Ascending aorta (tissue), 2 donors: ENCODE results near the gene ZNF232. TPM values are rescaled to one million over a fixed set of nuclear protein-coding genes. Genes with fewer than 3 reads are reported as not detected.
"Not testable (repeated sequence)": the region's sequence is repeated elsewhere in the genome, so short reads cannot be mapped to it uniquely, and the experiment has no call there.

Source experiments
- DNase-seq, 2 donors: peaks; one replicate each; pipeline ENCODE4 v3.0.0-alpha.2; 2019; ENCODE audit warnings: low spot score in 2 of 2
- H3K27ac ChIP-seq, 2 donors: fragments of 200-600 bp; sonication (generic); one replicate each; pipeline ENCODE4 v1.5.1; 2016 to 2017; ENCODE audit warnings: mild to moderate bottlenecking in 1 of 2
- H3K27me3 ChIP-seq: fragments of 200-600 bp; sonication (generic); one replicate; pipeline ENCODE4 v1.5.1; 2017
- H3K36me3 ChIP-seq, 2 donors: fragments of 200-600 bp; sonication (generic); one replicate each; pipeline ENCODE4 v1.5.1; 2016
- H3K4me1 ChIP-seq, 2 donors: fragments of 200-600 bp; sonication (generic); one replicate each; pipeline ENCODE4 v1.5.1; 2016 to 2017; ENCODE audit warnings: mild to moderate bottlenecking in 1 of 2
- H3K4me3 ChIP-seq, 2 donors: fragments of 200-600 bp; sonication (generic); one replicate each; pipeline ENCODE4 v1.5.1; 2016 to 2017; ENCODE audit warnings: mild to moderate bottlenecking in 1 of 2
- H3K9me3 ChIP-seq, 2 donors: fragments of 200-600 bp; sonication (generic); one replicate each; pipeline ENCODE4 v1.5.1; 2016
- intact Hi-C: fragments of 100-400 bp; cut with DNase I; formaldehyde crosslinking; loops from one replicate; pipeline ENCODE4 v1.15.1; 2023
- total RNA-seq: library from RNA; depleted of rRNA; stranded (reverse); fragments of >200 nt; gene quantifications from one replicate; pipeline ENCODE4 v1.1.0, GENCODE V29; 2016
- TF ChIP-seq, protein P1 (sequence below), 3 experiments: fragments of 200-600 bp in 2 of 3; fragments of 450-650 bp in 1 of 3; sonication (generic) in 2 of 3; IDR thresholded peaks; one replicate each; pipeline ENCODE4 v1.5.1; 2016 to 2019; ENCODE audit warnings: antibody characterized with exemption in 3 of 3, mild to moderate bottlenecking in 1 of 3, moderate library complexity in 1 of 3

Gene ZNF232
- total RNA-seq, 1 donor from 2014 or later: 2.3 TPM

DNA sequence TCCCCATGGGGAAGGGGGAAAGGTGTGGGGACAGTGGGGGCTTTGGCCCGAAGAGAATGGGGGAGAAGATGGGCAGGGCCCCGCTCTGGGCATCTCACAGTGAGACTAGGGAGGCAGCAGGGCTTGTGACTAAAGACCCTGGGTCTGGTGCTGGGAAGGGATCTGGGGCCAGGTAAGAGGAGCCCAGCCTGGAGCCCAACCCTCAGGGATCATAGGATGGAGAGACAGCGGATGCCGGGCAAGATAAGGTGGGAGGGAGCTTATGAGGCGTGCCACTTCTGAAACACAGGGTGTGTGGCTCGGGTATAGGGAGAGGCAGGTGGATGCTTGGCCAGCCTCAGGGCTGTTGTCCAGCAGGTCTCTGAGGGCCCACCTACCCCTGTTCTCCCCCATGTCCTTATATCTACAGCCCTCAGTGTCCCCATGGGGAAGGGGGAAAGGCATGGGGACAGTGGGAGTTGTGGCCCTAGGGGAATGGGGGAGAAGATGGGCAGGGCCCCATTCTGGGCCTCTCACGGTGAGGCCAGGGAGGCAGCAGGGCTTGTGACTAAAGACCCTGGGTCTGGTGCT, 19.6 kb upstream of the ZNF232 start:
- H3K4me1 ChIP-seq: no peaks in the 10 kb centered on the region
- no peaks in the 10 kb centered on the region for H3K36me3 ChIP-seq
- no peak overlapping the region for H3K27ac ChIP-seq
- TF ChIP-seq, protein P1, sequence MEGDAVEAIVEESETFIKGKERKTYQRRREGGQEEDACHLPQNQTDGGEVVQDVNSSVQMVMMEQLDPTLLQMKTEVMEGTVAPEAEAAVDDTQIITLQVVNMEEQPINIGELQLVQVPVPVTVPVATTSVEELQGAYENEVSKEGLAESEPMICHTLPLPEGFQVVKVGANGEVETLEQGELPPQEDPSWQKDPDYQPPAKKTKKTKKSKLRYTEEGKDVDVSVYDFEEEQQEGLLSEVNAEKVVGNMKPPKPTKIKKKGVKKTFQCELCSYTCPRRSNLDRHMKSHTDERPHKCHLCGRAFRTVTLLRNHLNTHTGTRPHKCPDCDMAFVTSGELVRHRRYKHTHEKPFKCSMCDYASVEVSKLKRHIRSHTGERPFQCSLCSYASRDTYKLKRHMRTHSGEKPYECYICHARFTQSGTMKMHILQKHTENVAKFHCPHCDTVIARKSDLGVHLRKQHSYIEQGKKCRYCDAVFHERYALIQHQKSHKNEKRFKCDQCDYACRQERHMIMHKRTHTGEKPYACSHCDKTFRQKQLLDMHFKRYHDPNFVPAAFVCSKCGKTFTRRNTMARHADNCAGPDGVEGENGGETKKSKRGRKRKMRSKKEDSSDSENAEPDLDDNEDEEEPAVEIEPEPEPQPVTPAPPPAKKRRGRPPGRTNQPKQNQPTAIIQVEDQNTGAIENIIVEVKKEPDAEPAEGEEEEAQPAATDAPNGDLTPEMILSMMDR (IDR thresholded peaks at IDR 0.05): no peak
- no peak overlapping the region for H3K4me3 ChIP-seq
- intact Hi-C loops: no loop called here
- no peaks in the 10 kb centered on the region for H3K9me3 ChIP-seq
- no peak for DNase-seq
- H3K27me3 ChIP-seq: no peaks in the 10 kb centered on the region

DNA sequence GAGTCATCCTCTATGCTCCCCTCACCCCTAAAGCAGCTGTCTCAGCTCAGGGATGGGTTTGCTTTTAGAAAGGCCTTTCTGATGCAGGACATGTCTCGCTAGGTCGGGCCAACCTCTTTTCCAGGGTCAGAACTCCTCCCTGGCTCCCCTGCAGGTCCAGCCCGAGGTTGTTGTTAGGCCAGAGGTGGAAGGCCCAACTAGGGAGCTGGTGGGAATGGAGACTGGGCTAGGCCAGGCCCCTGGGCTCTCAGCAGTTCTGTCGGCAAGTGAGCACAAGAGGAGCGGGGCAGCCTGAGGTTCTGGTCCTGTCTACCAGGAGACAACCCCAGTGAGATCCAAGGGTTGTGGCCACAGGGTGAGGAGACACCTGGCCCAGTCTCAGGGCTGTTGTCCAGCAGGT, 19.0 kb upstream of the ZNF232 start:
- H3K9me3 ChIP-seq, H3K27ac ChIP-seq, H3K4me3 ChIP-seq, DNase-seq, H3K36me3 ChIP-seq, H3K27me3 ChIP-seq, H3K4me1 ChIP-seq, intact Hi-C loops: not testable (repeated sequence)

DNA sequence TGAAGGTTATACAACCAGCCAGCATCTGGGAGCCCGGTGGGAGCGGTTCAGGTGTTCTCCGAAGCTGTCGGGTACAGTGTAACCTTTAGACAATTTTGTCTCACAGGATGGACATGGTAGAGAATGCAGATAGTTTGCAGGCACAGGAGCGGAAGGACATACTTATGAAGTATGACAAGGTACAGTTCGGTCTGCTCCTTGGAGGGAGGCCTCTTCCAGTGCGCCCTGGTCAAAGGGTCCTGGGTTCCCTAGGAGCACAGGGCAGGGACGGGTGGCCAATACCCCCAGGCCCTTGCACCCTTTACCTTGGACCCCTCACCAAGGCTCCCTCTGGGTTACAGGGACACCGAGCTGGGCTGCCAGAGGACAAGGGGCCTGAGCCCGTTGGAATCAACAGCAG, 18.6 kb upstream of the ZNF232 start:
- DNase-seq, H3K27ac ChIP-seq, H3K4me1 ChIP-seq, H3K9me3 ChIP-seq, H3K4me3 ChIP-seq, intact Hi-C loops, H3K27me3 ChIP-seq, H3K36me3 ChIP-seq: not testable (repeated sequence)

DNA sequence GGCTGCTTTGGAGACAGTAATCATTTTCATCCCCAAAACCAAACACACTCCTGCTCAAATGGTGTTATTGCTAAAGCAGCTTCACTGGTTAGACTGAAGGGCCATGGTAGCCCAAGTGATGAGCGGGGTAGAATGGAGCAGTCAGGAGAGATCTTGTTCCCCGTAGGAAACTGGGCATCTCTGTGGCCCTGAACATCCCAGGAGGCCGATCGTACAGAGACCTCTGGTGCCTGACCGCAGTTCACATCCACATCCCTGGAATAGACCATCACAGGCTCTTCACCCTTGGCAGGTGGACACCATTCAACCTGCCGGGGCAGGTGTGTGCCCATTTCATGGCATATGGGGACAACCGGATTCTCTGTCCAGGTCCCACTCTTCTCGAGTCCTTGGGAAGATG, 18.1 kb upstream of the ZNF232 start:
- H3K27ac ChIP-seq, intact Hi-C loops, H3K27me3 ChIP-seq, H3K4me3 ChIP-seq, H3K9me3 ChIP-seq, H3K36me3 ChIP-seq, H3K4me1 ChIP-seq: not testable (repeated sequence)
- DNase-seq: peak in 1 of 2 donors; percentile 28

DNA sequence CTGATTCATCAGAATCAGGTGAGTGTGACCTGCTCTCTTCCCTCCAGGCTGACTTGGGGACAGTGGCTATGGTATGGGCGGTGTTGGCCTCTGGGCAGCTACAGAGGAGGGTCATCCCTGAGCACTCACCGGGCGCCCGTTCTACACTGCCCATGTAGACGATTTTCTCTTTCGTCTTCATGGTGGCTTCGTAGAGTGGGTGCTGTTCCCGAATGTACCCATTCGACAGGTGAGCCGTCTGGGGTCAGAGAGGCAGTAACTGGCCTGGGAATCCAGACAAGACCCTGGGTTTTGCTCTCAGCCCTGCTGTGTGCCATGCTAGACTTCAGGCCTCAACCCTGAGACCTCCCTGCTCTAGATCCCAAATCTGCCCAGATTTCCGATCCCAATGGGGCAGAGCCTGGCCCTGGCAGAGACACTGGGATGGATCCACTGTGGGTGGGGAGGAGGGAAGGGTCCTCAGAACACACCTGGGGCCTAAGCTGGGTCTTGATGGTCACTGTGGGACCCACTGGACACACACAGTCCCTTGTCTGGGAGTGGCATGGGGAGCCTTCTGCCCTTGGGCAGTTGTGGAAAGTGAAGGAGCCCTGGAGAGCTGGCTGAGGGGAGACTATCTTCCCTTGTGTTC, 17.3 kb upstream of the ZNF232 start:
- Histone ChIP-seq H3K27ac (no peak overlapping the region), H3K9me3 (no peaks in the 10 kb centered on the region), H3K4me3 (no peak overlapping the region), H3K4me1 (no peaks in the 10 kb centered on the region), H3K27me3 (no peaks in the 10 kb centered on the region), H3K36me3 (no peaks in the 10 kb centered on the region)
- intact Hi-C loops: no loop called here
- peak in 1 of 2 donors; percentile 40 for DNase-seq
- TF ChIP-seq, protein P1 (IDR thresholded peaks at IDR 0.05): no peak

DNA sequence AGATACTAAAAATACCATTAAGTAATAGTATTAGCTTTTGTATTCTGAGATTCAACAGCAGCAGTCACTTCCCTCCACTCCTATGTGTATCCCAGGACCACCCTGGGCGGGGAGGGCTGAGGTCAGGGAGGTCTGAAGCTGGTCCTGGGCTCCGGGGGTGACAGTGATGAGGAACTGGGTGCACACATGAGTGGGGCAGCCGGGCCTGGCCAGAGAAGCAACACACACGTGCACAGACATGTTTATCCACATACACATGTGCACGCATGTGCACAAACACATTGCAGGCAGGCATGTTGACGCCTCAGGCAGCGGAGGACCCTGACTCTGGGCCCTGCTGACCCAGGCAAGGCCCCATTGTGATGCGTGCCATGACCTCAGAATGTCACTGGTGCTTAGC, 16.7 kb upstream of the ZNF232 start:
- H3K36me3 ChIP-seq, H3K27ac ChIP-seq, H3K27me3 ChIP-seq, H3K4me3 ChIP-seq, intact Hi-C loops, H3K9me3 ChIP-seq, H3K4me1 ChIP-seq: not testable (repeated sequence)
- peak in 1 of 2 donors; percentile 27 for DNase-seq

DNA sequence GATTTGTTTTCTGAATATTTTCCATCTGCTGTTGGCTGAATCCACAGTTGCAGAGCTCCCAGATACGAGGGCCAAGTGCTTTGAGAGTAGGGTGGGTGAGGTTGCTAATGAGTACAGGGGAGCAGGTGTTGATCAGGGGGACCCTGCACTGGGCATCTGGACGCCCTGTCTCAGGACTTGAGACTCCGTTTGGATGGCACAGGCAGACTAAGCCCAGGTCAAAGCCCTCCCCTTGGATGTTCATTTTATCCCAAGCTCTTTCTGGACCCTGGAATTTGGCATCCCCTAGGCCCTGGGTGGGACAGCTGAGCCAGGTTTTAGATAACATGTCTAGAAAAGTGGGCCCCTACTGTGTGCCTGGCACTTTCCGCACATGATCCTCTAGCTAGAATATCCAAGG, 16.2 kb upstream of the ZNF232 start:
- Histone ChIP-seq H3K4me3 (no peak overlapping the region), H3K9me3 (no peaks in the 10 kb centered on the region), H3K27me3 (no peaks in the 10 kb centered on the region), H3K4me1 (no peaks in the 10 kb centered on the region), H3K27ac (no peak overlapping the region), H3K36me3 (no peaks in the 10 kb centered on the region)
- no peak for DNase-seq
- intact Hi-C loops: no loop called here
- TF ChIP-seq, protein P1 (IDR thresholded peaks at IDR 0.05): no peak
